ENCODE measurements around the gene RGS7BP.
"Not testable (repeated sequence)": the region's sequence is repeated elsewhere in the genome, so short reads cannot be mapped to it uniquely, and the experiment has no call there.

The RGS7BP gene

GRCh38 chr5:64557911-64558310 is 52.1 kb downstream of the RGS7BP start:
- H3K27me3 ChIP-seq (ENCODE audit: control insufficient read depth, insufficient read depth, low read length) = no peaks in the 10 kb centered on the region
- H3K36me3 ChIP-seq (ENCODE audit: control insufficient read depth, insufficient read depth, low read length) = no peaks in the 10 kb centered on the region
- no peak overlapping the region for H3K4me3 ChIP-seq (ENCODE audit: low read depth, low read length)
- peaks cover 15% of the 10 kb centered on the region; the same call in 1 of the 2 replicates for H3K9me3 ChIP-seq (ENCODE audit: control insufficient read depth, insufficient read depth, low read length)
- H3K27ac ChIP-seq (ENCODE audit: low read depth, low read length) = no peak overlapping the region
- no peak overlapping the region for H3K9ac ChIP-seq (ENCODE audit: low read depth, low read length)
- no peaks in the 10 kb centered on the region for H3K4me1 ChIP-seq (ENCODE audit: control insufficient read depth, insufficient read depth, low read length)

GRCh38 chr5:64558641-64559040 is 52.8 kb downstream of the RGS7BP start:
- not testable (repeated sequence) for H3K9ac ChIP-seq (ENCODE audit: low read depth, low read length); H3K27me3 ChIP-seq (ENCODE audit: control insufficient read depth, insufficient read depth, low read length); H3K4me1 ChIP-seq (ENCODE audit: control insufficient read depth, insufficient read depth, low read length); H3K27ac ChIP-seq (ENCODE audit: low read depth, low read length); H3K4me3 ChIP-seq (ENCODE audit: low read depth, low read length); H3K36me3 ChIP-seq (ENCODE audit: control insufficient read depth, insufficient read depth, low read length)
- peaks cover 15% of the 10 kb centered on the region; the same call in 1 of the 2 replicates for H3K9me3 ChIP-seq (ENCODE audit: control insufficient read depth, insufficient read depth, low read length)

- no peak overlapping the region for H3K9ac ChIP-seq (ENCODE audit: low read depth, low read length)
- no peak overlapping the region for H3K4me3 ChIP-seq (ENCODE audit: low read depth, low read length)
- H3K36me3 ChIP-seq (ENCODE audit: control insufficient read depth, insufficient read depth, low read length) = no peaks in the 10 kb centered on the region
- H3K4me1 ChIP-seq (ENCODE audit: control insufficient read depth, insufficient read depth, low read length) = 0 out of 2 replicates have a peak, but pooled peaks cover 2% of the 10 kb centered on the region
- H3K9me3 ChIP-seq (ENCODE audit: control insufficient read depth, insufficient read depth, low read length) = no peaks in the 10 kb centered on the region
- H3K27ac ChIP-seq (ENCODE audit: low read depth, low read length) = no peak overlapping the region
- H3K27me3 ChIP-seq (ENCODE audit: control insufficient read depth, insufficient read depth, low read length) = no peaks in the 10 kb centered on the region
Measured at GRCh38 chr5:64566310-64566916, 60.6 kb downstream of the RGS7BP start.

- H3K9ac ChIP-seq (ENCODE audit: low read depth, low read length) = no peak overlapping the region
- H3K27me3 ChIP-seq (ENCODE audit: control insufficient read depth, insufficient read depth, low read length) = no peaks in the 10 kb centered on the region
- no peaks in the 10 kb centered on the region for H3K36me3 ChIP-seq (ENCODE audit: control insufficient read depth, insufficient read depth, low read length)
- H3K4me1 ChIP-seq (ENCODE audit: control insufficient read depth, insufficient read depth, low read length) = 0 out of 2 replicates have a peak, but pooled peaks cover 2% of the 10 kb centered on the region
- no peak overlapping the region for H3K4me3 ChIP-seq (ENCODE audit: low read depth, low read length)
- no peak overlapping the region for H3K27ac ChIP-seq (ENCODE audit: low read depth, low read length)
- H3K9me3 ChIP-seq (ENCODE audit: control insufficient read depth, insufficient read depth, low read length) = no peaks in the 10 kb centered on the region
Measured at GRCh38 chr5:64569858-64570257, 64.0 kb downstream of the RGS7BP start.

GRCh38 chr5:64570395-64570996 is 64.7 kb downstream of the RGS7BP start:
- H3K36me3 ChIP-seq (ENCODE audit: control insufficient read depth, insufficient read depth, low read length) = no peaks in the 10 kb centered on the region
- H3K9me3 ChIP-seq (ENCODE audit: control insufficient read depth, insufficient read depth, low read length) = no peaks in the 10 kb centered on the region
- H3K4me3 ChIP-seq (ENCODE audit: low read depth, low read length) = no peak overlapping the region
- H3K9ac ChIP-seq (ENCODE audit: low read depth, low read length) = no peak overlapping the region
- H3K27ac ChIP-seq (ENCODE audit: low read depth, low read length) = no peak overlapping the region
- 0 out of 2 replicates have a peak, but pooled peaks cover 2% of the 10 kb centered on the region for H3K4me1 ChIP-seq (ENCODE audit: control insufficient read depth, insufficient read depth, low read length)
- H3K27me3 ChIP-seq (ENCODE audit: control insufficient read depth, insufficient read depth, low read length) = no peaks in the 10 kb centered on the region

GRCh38 chr5:64575561-64575960 is 69.7 kb downstream of the RGS7BP start:
- Histone ChIP-seq H3K9me3 (ENCODE audit: control insufficient read depth, insufficient read depth, low read length) (no peaks in the 10 kb centered on the region), H3K9ac (ENCODE audit: low read depth, low read length) (no peak overlapping the region), H3K27me3 (ENCODE audit: control insufficient read depth, insufficient read depth, low read length) (no peaks in the 10 kb centered on the region), H3K36me3 (ENCODE audit: control insufficient read depth, insufficient read depth, low read length) (no peaks in the 10 kb centered on the region), H3K4me1 (ENCODE audit: control insufficient read depth, insufficient read depth, low read length) (no peaks in the 10 kb centered on the region), H3K4me3 (ENCODE audit: low read depth, low read length) (no peak overlapping the region), H3K27ac (ENCODE audit: low read depth, low read length) (no peak overlapping the region)

- Histone ChIP-seq H3K4me3 (ENCODE audit: low read depth, low read length) (no peak overlapping the region), H3K9ac (ENCODE audit: low read depth, low read length) (no peak overlapping the region), H3K27me3 (ENCODE audit: control insufficient read depth, insufficient read depth, low read length) (no peaks in the 10 kb centered on the region), H3K27ac (ENCODE audit: low read depth, low read length) (no peak overlapping the region), H3K36me3 (ENCODE audit: control insufficient read depth, insufficient read depth, low read length) (no peaks in the 10 kb centered on the region), H3K4me1 (ENCODE audit: control insufficient read depth, insufficient read depth, low read length) (no peaks in the 10 kb centered on the region), H3K9me3 (ENCODE audit: control insufficient read depth, insufficient read depth, low read length) (no peaks in the 10 kb centered on the region)
Measured at GRCh38 chr5:64576250-64576649, 70.4 kb downstream of the RGS7BP start.

- Histone ChIP-seq H3K27ac (ENCODE audit: low read depth, low read length) (no peak overlapping the region), H3K36me3 (ENCODE audit: control insufficient read depth, insufficient read depth, low read length) (no peaks in the 10 kb centered on the region), H3K4me1 (ENCODE audit: control insufficient read depth, insufficient read depth, low read length) (no peaks in the 10 kb centered on the region), H3K9me3 (ENCODE audit: control insufficient read depth, insufficient read depth, low read length) (no peaks in the 10 kb centered on the region), H3K4me3 (ENCODE audit: low read depth, low read length) (no peak overlapping the region), H3K9ac (ENCODE audit: low read depth, low read length) (no peak overlapping the region), H3K27me3 (ENCODE audit: control insufficient read depth, insufficient read depth, low read length) (no peaks in the 10 kb centered on the region)
Measured at GRCh38 chr5:64585646-64586045, 79.8 kb downstream of the RGS7BP start.

- Histone ChIP-seq H3K9me3 (ENCODE audit: control insufficient read depth, insufficient read depth, low read length) (no peaks in the 10 kb centered on the region), H3K9ac (ENCODE audit: low read depth, low read length) (no peak overlapping the region), H3K4me3 (ENCODE audit: low read depth, low read length) (no peak overlapping the region), H3K36me3 (ENCODE audit: control insufficient read depth, insufficient read depth, low read length) (no peaks in the 10 kb centered on the region), H3K27me3 (ENCODE audit: control insufficient read depth, insufficient read depth, low read length) (no peaks in the 10 kb centered on the region), H3K4me1 (ENCODE audit: control insufficient read depth, insufficient read depth, low read length) (0 out of 2 replicates have a peak, but pooled peaks cover under 1% of the 10 kb centered on the region), H3K27ac (ENCODE audit: low read depth, low read length) (no peak overlapping the region)
Measured at GRCh38 chr5:64587370-64587769, 81.6 kb downstream of the RGS7BP start.

- Histone ChIP-seq H3K4me1 (ENCODE audit: control insufficient read depth, insufficient read depth, low read length) (peaks cover 26% of the 10 kb centered on the region), H3K4me3 (ENCODE audit: low read depth, low read length) (no peak overlapping the region), H3K9me3 (ENCODE audit: control insufficient read depth, insufficient read depth, low read length) (no peaks in the 10 kb centered on the region), H3K27ac (ENCODE audit: low read depth, low read length) (no peak overlapping the region), H3K36me3 (ENCODE audit: control insufficient read depth, insufficient read depth, low read length) (no peaks in the 10 kb centered on the region), H3K9ac (ENCODE audit: low read depth, low read length) (no peak overlapping the region), H3K27me3 (ENCODE audit: control insufficient read depth, insufficient read depth, low read length) (no peaks in the 10 kb centered on the region)
Measured at GRCh38 chr5:64592730-64593341, 87.0 kb downstream of the RGS7BP start.

GRCh38 chr5:64594025-64594424 is 88.2 kb downstream of the RGS7BP start:
- Histone ChIP-seq H3K4me3 (ENCODE audit: low read depth, low read length) (no peak overlapping the region), H3K9ac (ENCODE audit: low read depth, low read length) (no peak overlapping the region), H3K4me1 (ENCODE audit: control insufficient read depth, insufficient read depth, low read length) (peaks cover 26% of the 10 kb centered on the region), H3K9me3 (ENCODE audit: control insufficient read depth, insufficient read depth, low read length) (no peaks in the 10 kb centered on the region), H3K27ac (ENCODE audit: low read depth, low read length) (no peak overlapping the region), H3K27me3 (ENCODE audit: control insufficient read depth, insufficient read depth, low read length) (no peaks in the 10 kb centered on the region), H3K36me3 (ENCODE audit: control insufficient read depth, insufficient read depth, low read length) (no peaks in the 10 kb centered on the region)
